Activated CD4-positive, alpha-beta T cell treated with anti-CD3 and anti-CD28 coated beads, Interleukin-2, amount 10 ng/mL, durations not matched to agents 24 days and 14 days (primary cell): ENCODE data around the gene PARP12. TPM values are rescaled to one million over a fixed set of nuclear protein-coding genes. Genes with fewer than 3 reads are reported as not detected.

Experiments used
- DNase-seq: peaks from one replicate; pipeline ENCODE4 v3.0.0; 2022
- H3K27ac Mint-ChIP-seq: one replicate; pipeline ENCODE4 v1.8.0; 2022; ENCODE audit warnings: mild to moderate bottlenecking, mixed read lengths
- H3K27me3 Mint-ChIP-seq: one replicate; pipeline ENCODE4 v1.8.0; 2022; ENCODE audit warnings: mixed read lengths
- H3K36me3 Mint-ChIP-seq: one replicate; pipeline ENCODE4 v1.8.0; 2022; ENCODE audit warnings: low read depth, mild to moderate bottlenecking, mixed read lengths
- H3K4me1 Mint-ChIP-seq: one replicate; pipeline ENCODE4 v1.8.0; 2021; ENCODE audit warnings: mixed read lengths
- H3K4me3 Mint-ChIP-seq: one replicate; pipeline ENCODE4 v1.8.0; 2022; ENCODE audit warnings: mild to moderate bottlenecking, moderate library complexity, mixed read lengths
- H3K9me3 Mint-ChIP-seq: one replicate; pipeline ENCODE4 v1.8.0; 2021; ENCODE audit warnings: mixed read lengths
- intact Hi-C: fragments of 100-400 bp; cut with micrococcal nuclease; formaldehyde crosslinking; loops from one replicate; pipeline ENCODE4 v1.15.1; 2023
- total RNA-seq: library from RNA; stranded (reverse); gene quantifications from 2 replicates; pipeline ENCODE4 v1.2.3, GENCODE V29; 2022

Gene PARP12
- total RNA-seq, 1 donor from 2014 or later: 53.3 TPM

GRCh38 chr7:140008755-140009610 is 53.8 kb downstream of the PARP12 start:
- Mint-ChIP-seq H3K9me3 (no peaks in the 10 kb centered on the region), H3K36me3 (no peaks in the 10 kb centered on the region), H3K27me3 (peaks cover 2% of the 10 kb centered on the region), H3K4me1 (no peaks in the 10 kb centered on the region), H3K27ac (no peak overlapping the region), H3K4me3 (no peak overlapping the region)
- DNase-seq: no peak
- intact Hi-C loops: no loop called here

- intact Hi-C loops: no loop called here
- H3K27ac Mint-ChIP-seq: no peak overlapping the region
- H3K4me3 Mint-ChIP-seq: no peak overlapping the region
These were observed 55.6 kb downstream of the PARP12 start for GRCh38 chr7:140007051-140007690.

GRCh38 chr7:140006600-140006999 is 56.2 kb downstream of the PARP12 start:
- H3K27me3 Mint-ChIP-seq: peaks cover 2% of the 10 kb centered on the region
- no peak for DNase-seq
- H3K9me3 Mint-ChIP-seq: no peaks in the 10 kb centered on the region
- H3K36me3 Mint-ChIP-seq: no peaks in the 10 kb centered on the region
- peaks cover 4% of the 10 kb centered on the region for H3K4me1 Mint-ChIP-seq
- intact Hi-C loops: no loop called here
- no peak overlapping the region for H3K4me3 Mint-ChIP-seq
- H3K27ac Mint-ChIP-seq: no peak overlapping the region

More at GRCh38 chr7:140007051-140007690, 55.6 kb downstream of the PARP12 start:
- no peak for DNase-seq
- H3K36me3 Mint-ChIP-seq: no peaks in the 10 kb centered on the region
- H3K27me3 Mint-ChIP-seq: peaks cover 2% of the 10 kb centered on the region
- H3K9me3 Mint-ChIP-seq: no peaks in the 10 kb centered on the region
- H3K4me1 Mint-ChIP-seq: peaks cover 4% of the 10 kb centered on the region

- no peaks in the 10 kb centered on the region for H3K36me3 Mint-ChIP-seq
- H3K27ac Mint-ChIP-seq: no peak overlapping the region
- no peaks in the 10 kb centered on the region for H3K9me3 Mint-ChIP-seq
- intact Hi-C loops: no loop called here
- DNase-seq: no peak
- peaks cover 4% of the 10 kb centered on the region for H3K4me1 Mint-ChIP-seq
- no peak overlapping the region for H3K4me3 Mint-ChIP-seq
- H3K27me3 Mint-ChIP-seq: peaks cover 2% of the 10 kb centered on the region
These were observed 56.8 kb downstream of the PARP12 start for GRCh38 chr7:140005754-140006503.

GRCh38 chr7:140005341-140005740 is 57.4 kb downstream of the PARP12 start:
- no peak overlapping the region for H3K4me3 Mint-ChIP-seq
- intact Hi-C loops: no loop called here
- DNase-seq: no peak
- H3K27ac Mint-ChIP-seq: no peak overlapping the region
- peaks cover 2% of the 10 kb centered on the region for H3K27me3 Mint-ChIP-seq
- H3K9me3 Mint-ChIP-seq: no peaks in the 10 kb centered on the region
- H3K4me1 Mint-ChIP-seq: peaks cover 4% of the 10 kb centered on the region
- H3K36me3 Mint-ChIP-seq: no peaks in the 10 kb centered on the region

GRCh38 chr7:140004672-140005071 is 58.1 kb downstream of the PARP12 start:
- no peak overlapping the region for H3K4me3 Mint-ChIP-seq
- peaks cover 2% of the 10 kb centered on the region for H3K27me3 Mint-ChIP-seq
- H3K36me3 Mint-ChIP-seq: no peaks in the 10 kb centered on the region
- no peak for DNase-seq
- H3K4me1 Mint-ChIP-seq: peaks cover 4% of the 10 kb centered on the region
- H3K9me3 Mint-ChIP-seq: no peaks in the 10 kb centered on the region
- intact Hi-C loops: no loop called here
- H3K27ac Mint-ChIP-seq: no peak overlapping the region

GRCh38 chr7:140003913-140004382 is 58.8 kb downstream of the PARP12 start:
- Mint-ChIP-seq H3K27ac (no peak overlapping the region), H3K36me3 (no peaks in the 10 kb centered on the region), H3K27me3 (peaks cover 2% of the 10 kb centered on the region), H3K4me3 (no peak overlapping the region), H3K4me1 (peaks cover 4% of the 10 kb centered on the region), H3K9me3 (no peaks in the 10 kb centered on the region)
- intact Hi-C loops: no loop called here
- peak; percentile 82 for DNase-seq

GRCh38 chr7:140000666-140001268 is 62.0 kb downstream of the PARP12 start:
- Mint-ChIP-seq H3K4me3 (no peak overlapping the region), H3K27me3 (peaks cover 2% of the 10 kb centered on the region), H3K36me3 (no peaks in the 10 kb centered on the region), H3K27ac (no peak overlapping the region), H3K9me3 (no peaks in the 10 kb centered on the region), H3K4me1 (peaks cover 4% of the 10 kb centered on the region)
- DNase-seq: no peak
- intact Hi-C loops: no loop called here

- Mint-ChIP-seq H3K27ac (no peak overlapping the region), H3K9me3 (no peaks in the 10 kb centered on the region), H3K36me3 (no peaks in the 10 kb centered on the region), H3K4me1 (peaks cover 4% of the 10 kb centered on the region), H3K4me3 (no peak overlapping the region), H3K27me3 (peaks cover 2% of the 10 kb centered on the region)
- intact Hi-C loops: no loop called here
- no peak for DNase-seq
These were observed 63.2 kb downstream of the PARP12 start for GRCh38 chr7:139999516-139999915.

- intact Hi-C loops: no loop called here
- no peak overlapping the region for H3K4me3 Mint-ChIP-seq
- no peak for DNase-seq
- H3K9me3 Mint-ChIP-seq: no peaks in the 10 kb centered on the region
- no peaks in the 10 kb centered on the region for H3K36me3 Mint-ChIP-seq
- no peak overlapping the region for H3K27ac Mint-ChIP-seq
- H3K27me3 Mint-ChIP-seq: peaks cover 2% of the 10 kb centered on the region
- peaks cover 4% of the 10 kb centered on the region for H3K4me1 Mint-ChIP-seq
These were observed 64.2 kb downstream of the PARP12 start for GRCh38 chr7:139998572-139998971.

GRCh38 chr7:139995017-139995915 is 67.5 kb downstream of the PARP12 start:
- Mint-ChIP-seq H3K4me3 (no peak overlapping the region), H3K36me3 (no peaks in the 10 kb centered on the region), H3K9me3 (no peaks in the 10 kb centered on the region), H3K27ac (no peak overlapping the region), H3K27me3 (peaks cover 2% of the 10 kb centered on the region), H3K4me1 (no peaks in the 10 kb centered on the region)
- no peak for DNase-seq
- intact Hi-C loops: no loop called here

- Mint-ChIP-seq H3K27me3 (peaks cover 2% of the 10 kb centered on the region), H3K27ac (no peak overlapping the region), H3K4me3 (no peak overlapping the region), H3K9me3 (no peaks in the 10 kb centered on the region), H3K4me1 (no peaks in the 10 kb centered on the region), H3K36me3 (no peaks in the 10 kb centered on the region)
- intact Hi-C loops: no loop called here
- no peak for DNase-seq
These were observed 68.4 kb downstream of the PARP12 start for GRCh38 chr7:139994356-139994755.

- H3K27me3 Mint-ChIP-seq: peaks cover 2% of the 10 kb centered on the region
- H3K27ac Mint-ChIP-seq: no peak overlapping the region
- no peaks in the 10 kb centered on the region for H3K4me1 Mint-ChIP-seq
- H3K9me3 Mint-ChIP-seq: no peaks in the 10 kb centered on the region
- DNase-seq: no peak
- no peaks in the 10 kb centered on the region for H3K36me3 Mint-ChIP-seq
- no peak overlapping the region for H3K4me3 Mint-ChIP-seq
- intact Hi-C loops: no loop called here
These were observed 69.2 kb downstream of the PARP12 start for GRCh38 chr7:139993592-139993991.
